GM23338 (cell line): ENCODE measurements around the gene ATG7. TPM values are rescaled to one million over a fixed set of nuclear protein-coding genes. Genes with fewer than 3 reads are reported as not detected.

Experiments
- ATAC-seq: fragments of 200-7000 bp; cut with Tn5 transposase; 3 replicates; pipeline ENCODE4 v1.9.1; 2020
- DNase-seq: peaks from one replicate; pipeline ENCODE4 v3.0.0-alpha.2; 2015; ENCODE audit warnings: low spot score
- H2AFZ ChIP-seq: fragments of 200-600 bp; sonication (generic); 2 replicates; pipeline ENCODE4 v1.8.0; 2016; ENCODE audit warnings: antibody characterized with exemption, mild to moderate bottlenecking, moderate library complexity
- H3F3A ChIP-seq: fragments of 200-600 bp; sonication (generic); replicated peaks from 2 replicates; pipeline ENCODE4 v1.8.0; 2017; ENCODE audit warnings: antibody characterized with exemption, mixed run types, low read depth
- H3K27ac ChIP-seq: fragments of 200-600 bp; sonication (generic); 2 replicates; pipeline ENCODE4 v1.6.1; 2016; ENCODE audit warnings: low read depth
- H3K27me3 ChIP-seq: fragments of 200-600 bp; sonication (generic); 2 replicates; pipeline ENCODE4 v1.8.0; 2016; ENCODE audit warnings: mild to moderate bottlenecking, mixed run types, moderate library complexity; ENCODE audit not compliant: insufficient read depth
- H3K36me3 ChIP-seq: fragments of 200-600 bp; sonication (generic); 2 replicates; pipeline ENCODE4 v1.8.0; 2016; ENCODE audit warnings: mild to moderate bottlenecking; ENCODE audit not compliant: insufficient read depth
- H3K4me1 ChIP-seq: fragments of 200-600 bp; sonication (generic); 2 replicates; pipeline ENCODE4 v1.8.0; 2016; ENCODE audit warnings: mild to moderate bottlenecking, moderate library complexity; ENCODE audit not compliant: insufficient read depth
- H3K4me2 ChIP-seq: fragments of 200-600 bp; sonication (generic); 2 replicates; pipeline ENCODE4 v1.7.1; 2017; ENCODE audit warnings: mixed run types
- H3K4me3 ChIP-seq: fragments of 200-600 bp; sonication (generic); 2 replicates; pipeline ENCODE4 v1.6.1; 2016; ENCODE audit warnings: mixed run types
- H3K79me2 ChIP-seq: fragments of 200-600 bp; sonication (generic); replicated peaks from 2 replicates; pipeline ENCODE4 v1.8.0; 2017; ENCODE audit warnings: mild to moderate bottlenecking; ENCODE audit not compliant: insufficient read depth
- H3K9me2 ChIP-seq: fragments of 200-600 bp; sonication (generic); 2 replicates; pipeline ENCODE4 v1.8.0; 2017; ENCODE audit not compliant: insufficient read depth
- H4K20me1 ChIP-seq: fragments of 200-600 bp; sonication (generic); replicated peaks from 2 replicates; pipeline ENCODE4 v1.8.0; 2017; ENCODE audit warnings: mild to moderate bottlenecking; ENCODE audit not compliant: insufficient read depth
- H3K27ac Mint-ChIP-seq: 2 replicates; pipeline ENCODE4 v1.8.0; 2020; ENCODE audit warnings: inconsistent platforms, mild to moderate bottlenecking, moderate library complexity, mixed read lengths
- H3K27me3 Mint-ChIP-seq: 3 replicates; pipeline ENCODE4 v1.8.0; 2022; ENCODE audit warnings: low read depth, mild to moderate bottlenecking, moderate library complexity, mixed read lengths, inconsistent platforms; ENCODE audit not compliant: insufficient read depth, poor library complexity
- H3K36me3 Mint-ChIP-seq: 3 replicates; pipeline ENCODE4 v1.8.0; 2021; ENCODE audit warnings: low read depth, mild to moderate bottlenecking, inconsistent platforms, moderate library complexity, mixed read lengths
- H3K4me1 Mint-ChIP-seq: 3 replicates; pipeline ENCODE4 v1.8.0; 2020; ENCODE audit warnings: mild to moderate bottlenecking, inconsistent platforms, mixed read lengths
- H3K4me3 Mint-ChIP-seq: 3 replicates; pipeline ENCODE4 v1.8.0; 2021; ENCODE audit warnings: moderate library complexity, mild to moderate bottlenecking, inconsistent platforms, mixed read lengths
- H3K9me3 Mint-ChIP-seq: 3 replicates; pipeline ENCODE4 v1.8.0; 2020; ENCODE audit warnings: moderate library complexity, mild to moderate bottlenecking, inconsistent platforms, mixed read lengths
- ETS1 ChIP-seq: IDR thresholded peaks from 2 replicates; pipeline ENCODE4 v1.6.1; 2016; ENCODE audit warnings: antibody characterized with exemption
- EZH2 ChIP-seq: fragments of 200-600 bp; sonication (generic); IDR thresholded peaks from one replicate; pipeline ENCODE4 v1.8.0; 2017; ENCODE audit warnings: antibody characterized with exemption, mild to moderate bottlenecking, low read depth; ENCODE audit not compliant: unreplicated experiment
- EZH2phosphoT487 ChIP-seq: fragments of 200-600 bp; sonication (generic); IDR thresholded peaks from one replicate; pipeline ENCODE4 v1.8.1; 2018; ENCODE audit warnings: antibody characterized with exemption; ENCODE audit not compliant: unreplicated experiment
- JUNB ChIP-seq: IDR thresholded peaks from one replicate; pipeline ENCODE4 v1.6.1; 2016; ENCODE audit warnings: antibody characterized with exemption; ENCODE audit not compliant: unreplicated experiment
- POLR2AphosphoS5 ChIP-seq: IDR thresholded peaks from 2 replicates; pipeline ENCODE4 v1.6.1; 2016; ENCODE audit warnings: antibody characterized with exemption, low read depth
- REST ChIP-seq: IDR thresholded peaks from one replicate; pipeline ENCODE4 v1.6.1; 2018; ENCODE audit warnings: antibody characterized with exemption; ENCODE audit not compliant: unreplicated experiment
- STAT1 ChIP-seq: IDR thresholded peaks from one replicate; pipeline ENCODE4 v1.6.1; 2016; ENCODE audit warnings: antibody characterized with exemption; ENCODE audit not compliant: unreplicated experiment
- ZNF114 ChIP-seq: fragments of 250-450 bp; sonication (Bioruptor Pico); IDR thresholded peaks from 2 replicates; pipeline ENCODE4 v1.5.0; 2020; ENCODE audit warnings: mild to moderate bottlenecking, moderate library complexity
- ZNF462 ChIP-seq: fragments of 250-450 bp; sonication (Bioruptor Pico); IDR thresholded peaks from 2 replicates; pipeline ENCODE4 v1.5.0; 2020; ENCODE audit warnings: mild to moderate bottlenecking, moderate library complexity
- polyA plus RNA-seq: library from polyadenylated mRNA; unstranded; fragments of >200 nt; fragmentation: Nextera tagmentation; extraction: Ambion mirVana; gene quantifications from 2 replicates; pipeline ENCODE4 v1.2.1, GENCODE V29; 2016
- total RNA-seq: library from RNA; depleted of rRNA; stranded (reverse); fragments of >200 nt; shearing (Covaris generic); gene quantifications from 2 replicates; pipeline ENCODE4 v1.2.3, GENCODE V29; 2014

ATG7 gene
- total and polyA plus RNA-seq, 2 experiments from 2014 or later, result 16.2 to 36.7 TPM

GRCh38 chr3:11569156-11569741 lies 297.1 kb downstream of the ATG7 start:
- Histone ChIP-seq H3F3A (no peaks in the 10 kb centered on the region), H3K27me3 (no peaks in the 10 kb centered on the region), H3K36me3 (no peaks in the 10 kb centered on the region), H3K4me2 (no peak overlapping the region), H3K4me3 (no peak overlapping the region), H2AFZ (no peak overlapping the region), H3K79me2 (peaks cover 33% of the 10 kb centered on the region), H4K20me1 (peaks cover 15% of the 10 kb centered on the region), H3K27ac (no peak overlapping the region), H3K4me1 (no peaks in the 10 kb centered on the region), H3K9me2 (no peaks in the 10 kb centered on the region)
- H3K4me1 Mint-ChIP-seq, result 0 out of 3 replicates have a peak, but pooled peaks cover 2% of the 10 kb centered on the region
- no peaks in the 10 kb centered on the region for H3K9me3 Mint-ChIP-seq
- TF ChIP-seq ZNF114 (CRISPR knock-in tag), result no peak
- no peak for TF ChIP-seq ETS1
- no peak for ATAC-seq
- H3K27me3 Mint-ChIP-seq, result peaks cover 9% of the 10 kb centered on the region
- H3K36me3 Mint-ChIP-seq, result peaks cover 14% of the 10 kb centered on the region; the same call in 2 of the 3 replicates
- H3K4me3 Mint-ChIP-seq, result no peak overlapping the region
- H3K27ac Mint-ChIP-seq, result no peak overlapping the region
- DNase-seq, result no peak

- Mint-ChIP-seq H3K27ac (no peak overlapping the region; the same call in 1 of the 2 replicates), H3K4me1 (0 out of 3 replicates have a peak, but pooled peaks cover 2% of the 10 kb centered on the region), H3K4me3 (no peak overlapping the region), H3K9me3 (no peaks in the 10 kb centered on the region), H3K27me3 (peaks cover 12% of the 10 kb centered on the region), H3K36me3 (peaks cover 15% of the 10 kb centered on the region; the same call in 2 of the 3 replicates)
- no peaks in the 10 kb centered on the region for H3K4me1 ChIP-seq
- DNase-seq (no peak), ATAC-seq (no peak)
- H3K36me3 ChIP-seq, result no peaks in the 10 kb centered on the region
- TF ChIP-seq EZH2phosphoT487 (no peak), ZNF462 (no peak), EZH2 (no peak), STAT1 (no peak), POLR2AphosphoS5 (no peak), JUNB (no peak), REST (no peak), ETS1 (no peak)
- no peak overlapping the region for H3K4me3 ChIP-seq
- no peaks in the 10 kb centered on the region for H3F3A ChIP-seq
- H4K20me1 ChIP-seq, result peaks cover 15% of the 10 kb centered on the region
- no peak overlapping the region for H2AFZ ChIP-seq
- H3K9me2 ChIP-seq, result no peaks in the 10 kb centered on the region
- no peaks in the 10 kb centered on the region for H3K27me3 ChIP-seq
- no peak overlapping the region for H3K27ac ChIP-seq
- peaks cover 33% of the 10 kb centered on the region for H3K79me2 ChIP-seq
- no peak overlapping the region for H3K4me2 ChIP-seq
These were observed 298.1 kb downstream of the ATG7 start for GRCh38 chr3:11570251-11570650.
